Natural killer cell treated with Interleukin-12 subunit alpha and Interleukin-12 subunit beta and Interleukin-15 and Interleukin-18, amount 100 ng/mL, for 72 hours (primary cell): ENCODE results near the gene OR51Q1. TPM values are rescaled to one million over a fixed set of nuclear protein-coding genes. Genes with fewer than 3 reads are reported as not detected.

Experiments used
- ATAC-seq, 2 donors: fragments of 150-1000 bp; cut with Tn5 transposase in 1 of 2; sonication (Bioruptor Pico), chemical (Tn5 transposase) in 1 of 2; 2 replicates each; pipeline ENCODE4 v1.10.0; 2021
- DNase-seq: peaks from one replicate; pipeline ENCODE4 v3.0.0; 2022; ENCODE audit warnings: low spot score
- H3K27ac Mint-ChIP-seq, 2 donors: 1 replicate in 1 of 2; 2 replicates in 1 of 2; pipeline ENCODE4 v1.8.0; 2022; ENCODE audit warnings: mixed read lengths in 2 of 2, mild to moderate bottlenecking in 1 of 2, moderate library complexity in 1 of 2
- H3K27me3 Mint-ChIP-seq, 2 donors: 1 replicate in 1 of 2; 2 replicates in 1 of 2; pipeline ENCODE4 v1.8.0; 2022; ENCODE audit warnings: mixed read lengths in 2 of 2
- H3K36me3 Mint-ChIP-seq: one replicate; pipeline ENCODE4 v1.8.0; 2022; ENCODE audit warnings: mixed read lengths
- H3K4me1 Mint-ChIP-seq, 2 donors: 1 replicate in 1 of 2; 2 replicates in 1 of 2; pipeline ENCODE4 v1.8.0; 2022; ENCODE audit warnings: low read depth in 2 of 2, mixed read lengths in 2 of 2, mild to moderate bottlenecking in 1 of 2
- H3K4me3 Mint-ChIP-seq: one replicate; pipeline ENCODE4 v1.8.0; 2022; ENCODE audit warnings: mixed read lengths
- H3K9me3 Mint-ChIP-seq: 2 replicates; pipeline ENCODE4 v1.8.0; 2022; ENCODE audit warnings: mixed read lengths
- total RNA-seq, 2 donors: library from RNA; stranded (reverse); gene quantifications; one replicate each; pipeline ENCODE4 v1.2.3, GENCODE V29; 2022

OR51Q1 gene
- total RNA-seq: not detected

GRCh38 chr11:5421811-5422210, at the start of gene OR51Q1:
Gene OR51Q1, plus strand, starts transcription at chr11:5422111. Its CDS starts 90 bp downstream, at chr11:5422201.
- no peaks in the 10 kb centered on the region for H3K36me3 Mint-ChIP-seq
- DNase-seq (no peak), ATAC-seq (no peak)
- peaks cover 14 to 20% of the 10 kb centered on the region in 2 donors for H3K27me3 Mint-ChIP-seq
- H3K9me3 Mint-ChIP-seq: peaks cover 4% of the 10 kb centered on the region
- H3K27ac Mint-ChIP-seq: no peak within 1 kb of the TSS
- H3K4me3 Mint-ChIP-seq: no peak within 1 kb of the TSS
- H3K4me1 Mint-ChIP-seq: no peaks in the 10 kb centered on the region

GRCh38 chr11:5380740-5381342, 41.1 kb upstream of the OR51Q1 start:
- Mint-ChIP-seq H3K27me3 (peaks cover 0 to 7% of the 10 kb centered on the region in 2 donors), H3K9me3 (no peaks in the 10 kb centered on the region)
- peak in 1 of 2 donors; percentile 52 for ATAC-seq

DNA sequence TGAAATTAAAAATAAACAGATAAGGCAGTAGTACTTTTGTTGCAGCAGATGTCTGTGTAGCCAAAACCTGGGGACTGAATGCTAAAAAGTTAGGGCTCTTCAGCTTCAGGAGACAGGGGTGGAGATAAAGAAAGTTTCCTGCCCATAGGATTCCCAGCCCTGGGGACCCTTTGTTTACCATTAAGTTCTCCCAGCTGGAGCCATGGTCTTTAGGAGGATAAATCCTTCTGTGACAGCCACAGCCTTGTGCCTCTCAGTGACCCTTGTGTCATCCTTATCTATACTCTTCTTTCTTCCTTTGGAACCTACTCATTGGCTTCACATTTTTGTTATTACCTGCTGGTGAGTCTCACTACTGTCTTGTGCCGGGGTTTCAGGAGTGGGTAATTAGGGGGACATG, 38.3 kb upstream of the OR51Q1 start, which contains the start of gene OR51M1:
TSS of gene OR51M1 (plus strand) at position 237 of the 400 bp plus-strand sequence. CDS start 5,587 bp downstream, outside the sequence.
- Mint-ChIP-seq H3K4me3 (no peak within 1 kb of the TSS), H3K27ac (no peak within 1 kb of the TSS), H3K4me1 (no peaks in the 10 kb centered on the region), H3K27me3 (peaks cover 0 to 3% of the 10 kb centered on the region in 2 donors), H3K9me3 (no peaks in the 10 kb centered on the region), H3K36me3 (no peaks in the 10 kb centered on the region)
- no peak for ATAC-seq
- DNase-seq: no peak

More at GRCh38 chr11:5380740-5381342, 41.1 kb upstream of the OR51Q1 start:
- H3K4me3 Mint-ChIP-seq: no peak overlapping the region
- H3K36me3 Mint-ChIP-seq: no peaks in the 10 kb centered on the region
- no peaks in the 10 kb centered on the region for H3K4me1 Mint-ChIP-seq
- DNase-seq: no peak
- no peak overlapping the region for H3K27ac Mint-ChIP-seq

GRCh38 chr11:5384335-5384734, 37.6 kb upstream of the OR51Q1 start:
- Mint-ChIP-seq H3K4me3 (no peak overlapping the region), H3K27me3 (peaks cover 0 to 3% of the 10 kb centered on the region in 2 donors), H3K27ac (no peak overlapping the region), H3K36me3 (no peaks in the 10 kb centered on the region), H3K9me3 (no peaks in the 10 kb centered on the region), H3K4me1 (no peaks in the 10 kb centered on the region)
- DNase-seq: no peak
- no peak for ATAC-seq

- H3K27ac Mint-ChIP-seq: no peak overlapping the region
- no peaks in the 10 kb centered on the region for H3K4me1 Mint-ChIP-seq
- H3K36me3 Mint-ChIP-seq: no peaks in the 10 kb centered on the region
- no peak overlapping the region for H3K4me3 Mint-ChIP-seq
- peaks cover 3% of the 10 kb centered on the region for H3K9me3 Mint-ChIP-seq
- ATAC-seq (no peak), DNase-seq (no peak)
- H3K27me3 Mint-ChIP-seq: no peaks in the 10 kb centered on the region
Measured at GRCh38 chr11:5390210-5390609, 31.7 kb upstream of the OR51Q1 start.

- no peak for DNase-seq
- Mint-ChIP-seq H3K27ac (no peak overlapping the region), H3K4me3 (no peak overlapping the region), H3K27me3 (peaks cover 0 to 3% of the 10 kb centered on the region in 2 donors), H3K36me3 (no peaks in the 10 kb centered on the region), H3K4me1 (no peaks in the 10 kb centered on the region), H3K9me3 (peaks cover 3% of the 10 kb centered on the region)
- no peak for ATAC-seq
Measured at GRCh38 chr11:5394091-5394490, 27.8 kb upstream of the OR51Q1 start.

DNA sequence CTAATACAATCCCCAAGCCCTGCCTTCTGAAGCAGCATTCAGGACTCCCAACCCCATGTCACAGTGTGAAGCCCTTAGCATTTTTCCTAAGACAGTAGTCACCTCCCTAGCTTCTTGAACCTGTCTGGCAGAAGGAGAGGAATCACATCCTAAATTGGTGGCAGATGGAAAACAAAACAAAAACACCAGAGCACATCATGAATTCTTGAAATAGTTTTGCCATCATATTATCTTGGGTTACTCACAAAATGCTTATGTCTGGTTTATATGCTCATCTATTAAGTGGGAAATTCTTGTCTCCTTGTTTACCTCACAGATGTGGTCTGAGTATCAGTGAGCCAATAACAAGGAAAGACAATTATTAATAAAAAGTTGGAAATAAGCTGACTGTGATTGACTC, 23.0 kb upstream of the OR51Q1 start:
- peaks cover 0 to 3% of the 10 kb centered on the region in 2 donors for H3K27me3 Mint-ChIP-seq
- H3K27ac Mint-ChIP-seq: no peak overlapping the region
- peaks cover 10% of the 10 kb centered on the region for H3K9me3 Mint-ChIP-seq
- ATAC-seq (no peak), DNase-seq (no peak)
- H3K36me3 Mint-ChIP-seq: no peaks in the 10 kb centered on the region
- H3K4me3 Mint-ChIP-seq: no peak overlapping the region
- H3K4me1 Mint-ChIP-seq: no peaks in the 10 kb centered on the region

- DNase-seq: no peak
- H3K36me3 Mint-ChIP-seq: no peaks in the 10 kb centered on the region
- H3K27me3 Mint-ChIP-seq: peaks cover 12 to 30% of the 10 kb centered on the region in 2 donors
- no peak overlapping the region for H3K4me3 Mint-ChIP-seq
- no peaks in the 10 kb centered on the region for H3K4me1 Mint-ChIP-seq
- ATAC-seq: no peak
- H3K27ac Mint-ChIP-seq: no peak overlapping the region
- H3K9me3 Mint-ChIP-seq: peaks cover 10% of the 10 kb centered on the region
Measured at GRCh38 chr11:5405173-5405572, 16.7 kb upstream of the OR51Q1 start.

- peaks cover 4% of the 10 kb centered on the region for H3K9me3 Mint-ChIP-seq
- peaks cover 13 to 20% of the 10 kb centered on the region in 2 donors for H3K27me3 Mint-ChIP-seq
- no peak for DNase-seq
- H3K27ac Mint-ChIP-seq: no peak overlapping the region
- no peaks in the 10 kb centered on the region for H3K4me1 Mint-ChIP-seq
- no peaks in the 10 kb centered on the region for H3K36me3 Mint-ChIP-seq
- ATAC-seq: no peak
- no peak overlapping the region for H3K4me3 Mint-ChIP-seq
Measured at GRCh38 chr11:5420993-5421392, 918 bp upstream of the OR51Q1 start.

GRCh38 chr11:5423131-5423530, 1.2 kb downstream of the OR51Q1 start:
- ATAC-seq (no peak), DNase-seq (no peak)
- Mint-ChIP-seq H3K36me3 (no peaks in the 10 kb centered on the region), H3K4me3 (no peak overlapping the region), H3K27ac (no peak overlapping the region), H3K27me3 (peaks cover 18 to 27% of the 10 kb centered on the region in 2 donors), H3K4me1 (no peaks in the 10 kb centered on the region), H3K9me3 (peaks cover 4% of the 10 kb centered on the region)

DNA sequence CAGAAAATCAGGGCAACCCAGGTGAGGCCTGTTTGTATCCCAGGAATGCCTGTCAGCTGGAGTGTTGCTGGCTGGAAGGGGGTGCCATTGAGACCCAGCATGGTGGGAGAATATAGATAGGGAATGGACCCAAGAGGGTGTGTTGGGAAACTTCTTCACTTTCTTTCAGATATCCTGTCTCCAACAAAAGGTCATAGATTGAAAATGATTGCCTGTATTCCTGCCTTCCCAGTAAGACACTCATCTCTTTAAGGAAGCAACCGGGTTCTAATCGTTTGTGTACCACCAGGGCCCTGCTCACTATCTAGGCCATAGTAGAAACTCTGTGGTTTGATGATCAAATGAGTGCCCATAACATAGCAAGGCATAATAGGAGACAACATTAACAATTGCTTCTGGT, 19.5 kb downstream of the OR51Q1 start, which contains the start of gene OR51I1:
TSS of gene OR51I1 (minus strand) at position 101 of the 400 bp plus-strand sequence. CDS start at position 101, 0 bp downstream.
- no peak within 1 kb of the TSS for H3K4me3 Mint-ChIP-seq
- no peak for DNase-seq
- peaks cover 7% of the 10 kb centered on the region for H3K9me3 Mint-ChIP-seq
- H3K27me3 Mint-ChIP-seq: peaks cover 15 to 40% of the 10 kb centered on the region in 2 donors
- H3K27ac Mint-ChIP-seq: no peak within 1 kb of the TSS
- no peaks in the 10 kb centered on the region for H3K4me1 Mint-ChIP-seq
- H3K36me3 Mint-ChIP-seq: no peaks in the 10 kb centered on the region
- ATAC-seq: no peak

DNA sequence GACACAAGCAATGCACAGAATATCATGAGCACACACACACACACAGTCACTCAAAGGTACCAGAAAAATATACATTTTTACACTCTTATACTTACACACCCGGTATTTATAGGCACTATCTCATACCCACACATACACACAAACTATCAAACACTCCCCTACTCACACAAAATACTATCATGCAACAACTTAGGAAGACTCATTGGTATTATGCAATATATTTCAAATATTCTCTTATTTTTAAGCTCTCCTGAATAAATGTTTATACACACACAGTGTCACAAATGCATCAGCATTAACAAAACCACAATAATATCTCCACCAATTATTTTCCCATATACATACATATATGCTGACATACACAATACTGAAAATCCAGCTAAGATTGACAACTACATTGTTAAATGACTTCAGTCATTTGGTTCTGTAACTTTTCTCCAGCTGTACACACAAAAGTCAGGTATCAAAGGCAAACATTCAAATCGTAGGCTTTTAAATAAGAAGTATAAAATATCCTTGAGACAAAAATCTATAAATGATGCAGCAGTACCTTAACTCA, 22.0 kb downstream of the OR51Q1 start:
- H3K27ac Mint-ChIP-seq: no peak overlapping the region
- no peaks in the 10 kb centered on the region for H3K4me1 Mint-ChIP-seq
- H3K36me3 Mint-ChIP-seq: no peaks in the 10 kb centered on the region
- ATAC-seq (no peak), DNase-seq (no peak)
- no peak overlapping the region for H3K4me3 Mint-ChIP-seq
- H3K27me3 Mint-ChIP-seq: peaks cover 15 to 48% of the 10 kb centered on the region in 2 donors
- H3K9me3 Mint-ChIP-seq: peaks cover 7% of the 10 kb centered on the region

DNA sequence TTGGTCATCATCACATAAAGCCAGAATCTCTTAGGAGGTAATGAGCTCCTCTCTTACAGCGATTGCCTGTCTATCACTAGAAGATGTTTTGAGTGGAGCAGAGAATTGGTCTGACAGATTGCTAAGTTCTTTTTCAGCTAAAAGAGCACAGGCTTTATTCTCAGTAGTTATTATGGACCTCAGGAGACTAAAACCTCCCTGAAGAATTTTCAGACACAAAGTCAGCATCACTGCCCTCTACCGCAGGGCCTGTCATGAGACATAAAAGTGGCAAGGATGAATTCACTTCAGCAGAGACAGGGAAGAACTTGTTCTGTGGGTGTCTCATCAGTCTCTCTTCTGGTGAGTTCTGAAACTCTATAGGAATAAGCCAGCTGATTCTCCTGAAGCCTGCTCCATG, 27.1 kb downstream of the OR51Q1 start, which contains the start of gene OR51I2:
TSS of gene OR51I2 (plus strand) at position 301 of the 400 bp plus-strand sequence. CDS start 4,166 bp downstream, outside the sequence.
- Mint-ChIP-seq H3K9me3 (no peaks in the 10 kb centered on the region), H3K36me3 (no peaks in the 10 kb centered on the region), H3K4me3 (no peak within 1 kb of the TSS), H3K27ac (no peak within 1 kb of the TSS), H3K4me1 (no peaks in the 10 kb centered on the region), H3K27me3 (peaks cover 2 to 29% of the 10 kb centered on the region in 2 donors)
- no peak for DNase-seq
- ATAC-seq: no peak

GRCh38 chr11:5449432-5449831, 27.5 kb downstream of the OR51Q1 start:
- peaks cover 0 to 28% of the 10 kb centered on the region in 2 donors for H3K27me3 Mint-ChIP-seq
- H3K4me3 Mint-ChIP-seq: no peak overlapping the region
- no peak overlapping the region for H3K27ac Mint-ChIP-seq
- no peak for DNase-seq
- H3K36me3 Mint-ChIP-seq: no peaks in the 10 kb centered on the region
- no peaks in the 10 kb centered on the region for H3K9me3 Mint-ChIP-seq
- ATAC-seq: no peak
- no peaks in the 10 kb centered on the region for H3K4me1 Mint-ChIP-seq
